ENCODE data around the gene ZKSCAN5.

ZKSCAN5 gene

DNA sequence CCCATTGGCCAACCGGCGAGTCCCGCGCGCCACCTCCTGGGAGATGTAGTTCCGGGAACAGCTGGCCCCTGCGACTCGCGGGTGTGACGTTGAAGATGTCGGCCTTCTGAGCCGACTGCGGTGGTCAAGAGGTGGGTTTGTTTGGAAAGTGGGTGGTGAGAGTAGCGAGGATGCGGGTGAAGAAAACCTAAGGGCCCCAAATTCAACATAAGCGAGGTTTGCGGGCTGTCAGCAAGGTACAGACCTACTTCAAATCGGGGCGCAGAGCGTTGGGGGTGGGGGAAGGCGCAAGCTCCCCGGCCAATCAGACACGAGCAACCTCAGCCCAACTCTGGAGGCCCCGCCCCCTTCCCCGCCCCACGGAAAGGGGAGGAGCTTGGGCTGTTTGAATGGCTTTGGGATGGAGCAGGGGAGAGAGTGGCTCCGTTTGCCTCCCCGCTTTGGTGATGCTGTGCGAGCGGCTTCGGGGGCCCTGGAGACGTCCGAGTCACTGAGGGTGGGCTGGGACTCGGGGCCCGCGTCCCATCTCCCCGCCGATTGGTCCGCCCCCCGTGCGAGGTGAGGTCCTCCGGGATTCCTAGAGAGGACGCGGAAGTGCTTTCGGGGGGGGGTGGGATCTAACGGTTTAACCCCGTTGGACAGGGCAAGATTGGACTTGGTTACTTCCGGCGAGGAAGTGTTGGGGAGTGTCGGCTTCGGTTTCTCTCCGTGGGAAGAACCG lies at the start of gene ZKSCAN5:
TSS of gene ZKSCAN5 (plus strand) at position 60 of the 721 bp plus-strand sequence. CDS start 1,383 bp downstream, outside the sequence.
- Histone ChIP-seq H3K27me3 (ENCODE audit: control insufficient read depth in 2 of 2, insufficient read depth in 2 of 2, low read length in 2 of 2) (no peaks in the 10 kb centered on the region), H3K4me1 (ENCODE audit: control insufficient read depth in 2 of 2, insufficient read depth in 2 of 2, low read length in 2 of 2) (peaks cover 13 to 22% of the 10 kb centered on the region in 2 donors), H3K36me3 (ENCODE audit: control insufficient read depth in 2 of 2, insufficient read depth in 2 of 2, low read length in 2 of 2) (no peaks in the 10 kb centered on the region), H3K9ac (ENCODE audit: low read depth in 1 of 2, low read length in 2 of 2) (peak within 1 kb of the TSS; percentile 87 to 96), H3K4me3 (ENCODE audit: low read length in 2 of 2) (peak within 1 kb of the TSS; percentile 98), H3K27ac (ENCODE audit: low read depth in 2 of 2, low read length in 2 of 2) (peak within 1 kb of the TSS; percentile 93 to 95), H3K9me3 (ENCODE audit: control insufficient read depth in 2 of 2, low read length in 2 of 2) (no peaks in the 10 kb centered on the region)

DNA sequence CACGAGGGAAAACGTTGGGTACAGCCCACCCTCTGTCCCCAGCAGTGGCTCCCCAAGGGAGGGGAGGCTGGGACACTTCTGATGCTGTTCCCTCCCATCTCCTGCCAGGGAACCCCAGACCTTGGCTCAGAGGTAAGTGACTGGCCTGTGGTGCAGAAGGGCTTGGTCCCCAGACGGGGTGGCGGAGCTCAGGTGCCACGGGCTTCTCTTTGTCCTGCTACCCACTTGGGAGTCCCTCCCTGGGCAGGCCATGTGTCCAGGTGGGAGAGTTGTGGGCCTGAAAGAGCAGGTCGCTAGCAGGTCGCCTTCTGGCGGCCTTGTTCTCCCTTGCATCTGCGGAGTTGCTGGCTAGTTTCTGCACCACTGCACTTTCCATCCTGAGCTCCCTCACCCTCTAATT lies 48.6 kb upstream of the ZKSCAN5 start:
- Histone ChIP-seq H3K4me3 (ENCODE audit: low read length in 2 of 2) (no peak overlapping the region), H3K9ac (ENCODE audit: low read depth in 1 of 2, low read length in 2 of 2) (no peak overlapping the region), H3K4me1 (ENCODE audit: control insufficient read depth in 2 of 2, insufficient read depth in 2 of 2, low read length in 2 of 2) (no peaks in the 10 kb centered on the region), H3K36me3 (ENCODE audit: control insufficient read depth in 2 of 2, insufficient read depth in 2 of 2, low read length in 2 of 2) (peaks cover 59 to 86% of the 10 kb centered on the region in 2 donors), H3K9me3 (ENCODE audit: control insufficient read depth in 2 of 2, low read length in 2 of 2) (no peaks in the 10 kb centered on the region), H3K27me3 (ENCODE audit: control insufficient read depth in 2 of 2, insufficient read depth in 2 of 2, low read length in 2 of 2) (no peaks in the 10 kb centered on the region), H3K27ac (ENCODE audit: low read depth in 2 of 2, low read length in 2 of 2) (no peak overlapping the region)

DNA sequence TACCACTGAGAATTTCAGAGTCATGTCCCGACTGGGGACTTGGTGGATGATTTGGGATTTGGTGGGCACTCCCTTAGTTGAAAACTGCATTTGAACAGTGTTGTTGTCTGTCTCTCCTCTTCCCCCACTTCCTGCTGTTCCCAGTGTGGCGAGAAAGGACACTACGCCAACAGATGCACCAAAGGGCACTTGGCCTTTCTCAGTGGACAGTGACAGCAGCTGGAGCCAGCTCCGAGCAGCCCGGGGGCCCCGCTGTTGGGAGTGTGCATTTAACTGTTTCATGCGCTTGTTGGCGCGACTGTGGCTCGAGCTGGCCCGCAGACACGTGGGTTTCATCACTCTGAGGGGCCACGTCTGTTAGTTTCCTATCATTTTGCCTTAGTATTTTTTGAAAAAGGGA lies 48.2 kb upstream of the ZKSCAN5 start:
- Histone ChIP-seq H3K36me3 (ENCODE audit: control insufficient read depth in 2 of 2, insufficient read depth in 2 of 2, low read length in 2 of 2) (peaks cover 59 to 83% of the 10 kb centered on the region in 2 donors), H3K4me3 (ENCODE audit: low read length in 2 of 2) (no peak overlapping the region), H3K27me3 (ENCODE audit: control insufficient read depth in 2 of 2, insufficient read depth in 2 of 2, low read length in 2 of 2) (no peaks in the 10 kb centered on the region), H3K4me1 (ENCODE audit: control insufficient read depth in 2 of 2, insufficient read depth in 2 of 2, low read length in 2 of 2) (no peaks in the 10 kb centered on the region), H3K27ac (ENCODE audit: low read depth in 2 of 2, low read length in 2 of 2) (no peak overlapping the region), H3K9me3 (ENCODE audit: control insufficient read depth in 2 of 2, low read length in 2 of 2) (no peaks in the 10 kb centered on the region), H3K9ac (ENCODE audit: low read depth in 1 of 2, low read length in 2 of 2) (no peak overlapping the region)

DNA sequence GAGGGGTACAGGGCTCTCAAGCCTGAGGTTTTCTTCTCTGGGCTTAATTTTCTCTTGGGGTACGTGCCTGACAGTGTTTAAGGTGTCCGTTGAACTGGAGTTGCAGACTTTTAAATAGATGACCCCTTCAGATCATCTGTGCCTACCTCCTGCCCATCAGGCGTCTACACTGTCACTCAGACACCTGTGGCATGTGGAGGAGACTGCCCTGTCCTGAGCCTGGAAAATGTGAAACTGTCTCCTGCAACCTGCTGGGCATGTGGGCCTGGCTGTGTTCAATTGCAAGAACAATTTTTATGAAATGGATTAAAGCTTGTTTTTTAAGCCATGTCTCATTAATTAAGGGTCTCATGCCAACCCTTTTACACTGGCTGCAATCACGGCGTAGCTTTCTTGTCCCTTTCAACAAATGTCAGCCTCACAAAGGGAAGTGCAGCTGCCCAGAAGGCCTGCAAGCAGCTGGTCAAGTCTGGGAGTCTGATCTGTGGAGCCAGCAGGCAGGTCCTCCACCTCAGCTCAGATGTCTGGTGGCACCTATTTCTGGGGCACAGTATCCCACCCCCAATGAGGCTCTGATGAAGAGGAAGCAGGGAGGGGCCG lies 47.3 kb upstream of the ZKSCAN5 start:
- Histone ChIP-seq H3K9me3 (ENCODE audit: control insufficient read depth in 2 of 2, low read length in 2 of 2) (no peaks in the 10 kb centered on the region), H3K27ac (ENCODE audit: low read depth in 2 of 2, low read length in 2 of 2) (no peak overlapping the region), H3K4me1 (ENCODE audit: control insufficient read depth in 2 of 2, insufficient read depth in 2 of 2, low read length in 2 of 2) (no peaks in the 10 kb centered on the region), H3K4me3 (ENCODE audit: low read length in 2 of 2) (no peak overlapping the region), H3K9ac (ENCODE audit: low read depth in 1 of 2, low read length in 2 of 2) (no peak overlapping the region), H3K27me3 (ENCODE audit: control insufficient read depth in 2 of 2, insufficient read depth in 2 of 2, low read length in 2 of 2) (no peaks in the 10 kb centered on the region), H3K36me3 (ENCODE audit: control insufficient read depth in 2 of 2, insufficient read depth in 2 of 2, low read length in 2 of 2) (peaks cover 55 to 76% of the 10 kb centered on the region in 2 donors)

DNA sequence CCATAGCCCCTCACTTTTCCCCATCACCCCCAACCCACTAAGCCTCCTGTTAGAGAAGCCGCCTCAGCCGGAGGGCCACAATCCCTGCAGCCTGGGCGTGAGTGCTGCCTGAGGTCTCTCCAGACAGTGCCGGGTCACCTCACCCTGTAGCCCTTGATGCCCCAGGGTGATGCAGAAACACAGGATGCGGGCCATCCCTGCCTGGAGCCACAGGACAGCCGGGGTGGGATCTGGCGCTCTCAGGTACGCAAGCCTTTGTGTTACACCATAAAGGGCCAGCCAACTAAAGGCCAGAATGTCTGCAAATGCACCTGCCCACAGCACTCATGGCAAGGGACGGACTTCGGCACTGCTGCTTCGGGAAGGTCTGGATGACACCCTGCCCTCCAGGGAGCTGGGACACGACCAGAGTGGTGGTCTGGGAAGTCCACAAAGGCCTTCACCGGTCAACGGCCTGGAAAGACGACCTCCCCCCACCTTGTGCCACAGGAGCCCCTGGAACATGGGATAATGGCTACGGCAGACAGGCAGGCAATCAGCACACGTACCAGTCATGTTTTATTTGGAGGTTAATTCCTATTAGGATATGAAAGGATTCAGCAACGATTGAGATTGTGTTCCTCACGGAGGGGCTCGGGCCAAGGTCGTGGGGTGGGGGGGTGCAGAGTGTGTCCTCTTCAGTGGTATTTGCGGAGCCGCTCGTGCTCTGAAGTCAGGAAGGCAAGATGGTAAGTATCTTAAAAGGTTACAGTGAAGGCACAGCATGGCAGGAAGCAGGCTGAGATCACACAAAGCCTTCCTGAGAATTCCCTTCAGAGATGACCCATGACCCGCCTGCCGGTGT lies 46.6 kb upstream of the ZKSCAN5 start:
- Histone ChIP-seq H3K27ac (ENCODE audit: low read depth in 2 of 2, low read length in 2 of 2) (no peak overlapping the region), H3K36me3 (ENCODE audit: control insufficient read depth in 2 of 2, insufficient read depth in 2 of 2, low read length in 2 of 2) (peaks cover 57 to 74% of the 10 kb centered on the region in 2 donors), H3K4me1 (ENCODE audit: control insufficient read depth in 2 of 2, insufficient read depth in 2 of 2, low read length in 2 of 2) (no peaks in the 10 kb centered on the region), H3K9me3 (ENCODE audit: control insufficient read depth in 2 of 2, low read length in 2 of 2) (no peaks in the 10 kb centered on the region), H3K9ac (ENCODE audit: low read depth in 1 of 2, low read length in 2 of 2) (no peak overlapping the region), H3K27me3 (ENCODE audit: control insufficient read depth in 2 of 2, insufficient read depth in 2 of 2, low read length in 2 of 2) (no peaks in the 10 kb centered on the region), H3K4me3 (ENCODE audit: low read length in 2 of 2) (no peak overlapping the region)

DNA sequence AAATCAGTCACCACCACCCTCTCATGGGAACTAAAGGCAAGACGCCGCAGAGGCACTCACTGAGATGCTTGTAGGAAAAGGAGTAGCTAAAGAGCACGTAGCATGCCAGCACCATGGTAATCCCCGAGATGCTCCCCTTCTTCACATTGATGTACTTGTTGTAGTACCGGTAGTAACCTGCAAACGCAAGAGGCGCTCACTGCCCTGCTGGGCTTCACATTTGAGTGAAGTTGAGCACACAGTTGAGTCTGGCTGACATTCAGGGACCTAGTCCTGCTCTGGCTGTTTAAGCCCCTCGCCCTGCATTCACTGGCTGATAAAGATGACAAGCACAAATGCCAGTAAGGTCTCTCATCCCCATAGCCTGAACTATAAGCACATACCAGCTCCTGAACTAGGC lies 45.4 kb upstream of the ZKSCAN5 start:
- Histone ChIP-seq H3K4me3 (ENCODE audit: low read length in 2 of 2) (no peak overlapping the region), H3K9me3 (ENCODE audit: control insufficient read depth in 2 of 2, low read length in 2 of 2) (no peaks in the 10 kb centered on the region), H3K36me3 (ENCODE audit: control insufficient read depth in 2 of 2, insufficient read depth in 2 of 2, low read length in 2 of 2) (peaks cover 53 to 67% of the 10 kb centered on the region in 2 donors), H3K27ac (ENCODE audit: low read depth in 2 of 2, low read length in 2 of 2) (no peak overlapping the region), H3K4me1 (ENCODE audit: control insufficient read depth in 2 of 2, insufficient read depth in 2 of 2, low read length in 2 of 2) (peaks cover 2 to 4% of the 10 kb centered on the region in 2 donors), H3K27me3 (ENCODE audit: control insufficient read depth in 2 of 2, insufficient read depth in 2 of 2, low read length in 2 of 2) (no peaks in the 10 kb centered on the region), H3K9ac (ENCODE audit: low read depth in 1 of 2, low read length in 2 of 2) (no peak overlapping the region)

DNA sequence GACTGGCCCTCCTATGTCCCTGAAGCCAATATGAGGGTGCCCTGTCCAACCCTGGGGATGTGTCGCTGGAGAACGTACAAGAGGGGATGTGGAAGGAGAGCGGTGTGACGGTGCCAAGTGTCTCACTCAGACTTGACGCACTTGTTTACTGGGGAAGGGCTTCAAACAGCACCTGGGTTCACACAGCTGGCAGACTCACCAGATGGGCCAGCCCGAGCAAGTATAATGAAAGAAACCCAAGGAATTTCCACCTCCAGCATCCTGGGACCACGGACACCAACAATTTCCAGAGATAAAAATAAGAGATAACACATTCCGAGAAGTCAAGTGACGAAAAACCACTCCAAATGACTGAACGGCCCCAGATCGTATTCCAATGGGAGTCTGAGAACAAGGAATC lies 43.8 kb upstream of the ZKSCAN5 start:
- Histone ChIP-seq H3K4me3 (ENCODE audit: low read length in 2 of 2) (no peak overlapping the region), H3K27me3 (ENCODE audit: control insufficient read depth in 2 of 2, insufficient read depth in 2 of 2, low read length in 2 of 2) (no peaks in the 10 kb centered on the region), H3K9ac (ENCODE audit: low read depth in 1 of 2, low read length in 2 of 2) (no peak overlapping the region), H3K4me1 (ENCODE audit: control insufficient read depth in 2 of 2, insufficient read depth in 2 of 2, low read length in 2 of 2) (peaks cover 11 to 15% of the 10 kb centered on the region in 2 donors), H3K27ac (ENCODE audit: low read depth in 2 of 2, low read length in 2 of 2) (no peak overlapping the region), H3K36me3 (ENCODE audit: control insufficient read depth in 2 of 2, insufficient read depth in 2 of 2, low read length in 2 of 2) (peaks cover 47 to 54% of the 10 kb centered on the region in 2 donors), H3K9me3 (ENCODE audit: control insufficient read depth in 2 of 2, low read length in 2 of 2) (no peaks in the 10 kb centered on the region)

DNA sequence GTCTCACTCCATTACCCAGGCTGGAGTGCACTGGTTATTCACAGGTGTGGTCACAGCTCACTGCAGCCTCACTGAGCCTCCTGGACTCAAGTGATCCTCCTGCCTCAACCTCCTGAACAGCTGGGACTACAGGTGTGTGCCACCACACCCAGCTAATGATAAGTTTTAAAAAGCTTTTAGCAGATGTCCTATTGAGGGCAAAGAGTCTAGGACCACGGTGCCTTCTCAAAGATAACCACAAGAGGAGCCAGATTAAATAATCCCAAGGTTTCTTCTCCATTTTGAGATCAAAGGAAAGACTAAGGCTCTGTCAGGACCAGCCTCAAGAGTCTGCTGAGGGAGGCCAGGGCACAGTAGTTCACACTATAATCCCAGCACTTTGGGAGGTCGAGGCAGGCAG lies 43.2 kb upstream of the ZKSCAN5 start:
- Histone ChIP-seq H3K4me3 (ENCODE audit: low read length in 2 of 2) (no peak overlapping the region), H3K27me3 (ENCODE audit: control insufficient read depth in 2 of 2, insufficient read depth in 2 of 2, low read length in 2 of 2) (no peaks in the 10 kb centered on the region), H3K4me1 (ENCODE audit: control insufficient read depth in 2 of 2, insufficient read depth in 2 of 2, low read length in 2 of 2) (peaks cover 11 to 16% of the 10 kb centered on the region in 2 donors), H3K9me3 (ENCODE audit: control insufficient read depth in 2 of 2, low read length in 2 of 2) (no peaks in the 10 kb centered on the region), H3K9ac (ENCODE audit: low read depth in 1 of 2, low read length in 2 of 2) (no peak overlapping the region), H3K27ac (ENCODE audit: low read depth in 2 of 2, low read length in 2 of 2) (no peak overlapping the region), H3K36me3 (ENCODE audit: control insufficient read depth in 2 of 2, insufficient read depth in 2 of 2, low read length in 2 of 2) (peaks cover 42 to 48% of the 10 kb centered on the region in 2 donors)

DNA sequence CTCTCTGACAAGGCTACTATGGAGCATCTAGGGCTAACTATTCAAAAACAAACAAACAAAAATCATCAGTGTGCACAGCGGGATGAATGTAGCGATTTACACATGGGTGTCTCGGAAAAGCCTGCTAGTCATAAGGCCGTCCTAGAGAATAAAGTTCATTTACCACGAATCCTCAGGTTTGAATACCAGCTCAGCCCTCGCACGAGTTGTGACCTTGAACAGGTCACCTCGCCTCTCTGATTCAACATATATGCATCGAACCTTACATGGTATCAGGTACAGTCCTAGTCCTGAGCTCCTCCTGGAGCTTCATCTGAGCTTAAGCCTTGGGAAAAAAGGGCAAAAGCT lies 39.1 kb upstream of the ZKSCAN5 start:
- Histone ChIP-seq H3K27ac (ENCODE audit: low read depth in 2 of 2, low read length in 2 of 2) (peak overlapping the region; percentile 87), H3K4me1 (ENCODE audit: control insufficient read depth in 2 of 2, insufficient read depth in 2 of 2, low read length in 2 of 2) (peaks cover 11 to 16% of the 10 kb centered on the region in 2 donors)

More for the DNA sequence above, 39.1 kb upstream of the ZKSCAN5 start:
- peak overlapping the region; percentile 93 to 94 for H3K9ac ChIP-seq (ENCODE audit: low read depth in 1 of 2, low read length in 2 of 2)
- H3K9me3 ChIP-seq (ENCODE audit: control insufficient read depth in 2 of 2, low read length in 2 of 2), result no peaks in the 10 kb centered on the region
- H3K27me3 ChIP-seq (ENCODE audit: control insufficient read depth in 2 of 2, insufficient read depth in 2 of 2, low read length in 2 of 2), result no peaks in the 10 kb centered on the region
- H3K4me3 ChIP-seq (ENCODE audit: low read length in 2 of 2), result peak overlapping the region; percentile 86 to 97
- peaks cover 7 to 12% of the 10 kb centered on the region in 2 donors for H3K36me3 ChIP-seq (ENCODE audit: control insufficient read depth in 2 of 2, insufficient read depth in 2 of 2, low read length in 2 of 2)

Data from mucosa of rectum (tissue), 2 donors.